GM13976 (cell line): ENCODE measurements around the gene C11orf87.

Experiments
- DNase-seq: peaks from one replicate; pipeline ENCODE4 v3.0.0; 2012; ENCODE audit warnings: low spot score
- in situ Hi-C: fragments of 300-500 bp; cut with MboI; formaldehyde crosslinking; loops from one replicate; pipeline ENCODE4 v1.12.0; 2022; ENCODE audit warnings: low sequenced_read_pairs, mixed read lengths, inconsistent platforms; ENCODE audit not compliant: unreplicated experiment
- TF ChIP-seq, protein P1 (sequence below): IDR thresholded peaks from 2 replicates; pipeline ENCODE4 v1.5.1; 2012; ENCODE audit warnings: borderline replicate concordance, mild to moderate bottlenecking; ENCODE audit not compliant: insufficient read depth; ENCODE audit errors: extremely low read depth, missing control alignments, control extremely low read depth

The C11orf87 gene

DNA sequence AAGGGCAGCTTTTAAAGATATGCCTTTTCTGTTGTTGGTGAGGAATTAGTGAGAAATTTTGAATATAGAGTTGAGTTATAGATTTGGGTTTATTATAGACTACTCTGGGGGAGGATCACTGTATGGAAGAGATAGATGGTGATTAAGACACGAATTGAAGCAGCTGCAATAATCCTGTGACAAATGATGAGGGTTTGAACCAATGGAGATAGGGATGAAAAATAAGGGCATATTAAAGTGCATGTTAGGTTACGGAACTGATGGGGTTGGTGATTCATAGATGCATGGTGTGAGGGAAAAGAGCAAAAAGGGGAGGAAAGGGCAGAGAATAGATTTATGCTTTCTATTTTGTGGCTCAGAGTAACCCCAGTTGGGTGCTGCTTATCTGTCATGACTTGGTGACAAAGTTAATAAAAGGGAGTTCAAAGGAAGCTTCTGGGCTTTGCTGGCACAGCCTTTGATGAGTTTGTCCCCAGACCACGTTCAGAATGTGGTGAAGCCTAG is 11.8 kb downstream of the C11orf87 start:
- in situ Hi-C loops, result no loop called here
- TF ChIP-seq, protein P1, sequence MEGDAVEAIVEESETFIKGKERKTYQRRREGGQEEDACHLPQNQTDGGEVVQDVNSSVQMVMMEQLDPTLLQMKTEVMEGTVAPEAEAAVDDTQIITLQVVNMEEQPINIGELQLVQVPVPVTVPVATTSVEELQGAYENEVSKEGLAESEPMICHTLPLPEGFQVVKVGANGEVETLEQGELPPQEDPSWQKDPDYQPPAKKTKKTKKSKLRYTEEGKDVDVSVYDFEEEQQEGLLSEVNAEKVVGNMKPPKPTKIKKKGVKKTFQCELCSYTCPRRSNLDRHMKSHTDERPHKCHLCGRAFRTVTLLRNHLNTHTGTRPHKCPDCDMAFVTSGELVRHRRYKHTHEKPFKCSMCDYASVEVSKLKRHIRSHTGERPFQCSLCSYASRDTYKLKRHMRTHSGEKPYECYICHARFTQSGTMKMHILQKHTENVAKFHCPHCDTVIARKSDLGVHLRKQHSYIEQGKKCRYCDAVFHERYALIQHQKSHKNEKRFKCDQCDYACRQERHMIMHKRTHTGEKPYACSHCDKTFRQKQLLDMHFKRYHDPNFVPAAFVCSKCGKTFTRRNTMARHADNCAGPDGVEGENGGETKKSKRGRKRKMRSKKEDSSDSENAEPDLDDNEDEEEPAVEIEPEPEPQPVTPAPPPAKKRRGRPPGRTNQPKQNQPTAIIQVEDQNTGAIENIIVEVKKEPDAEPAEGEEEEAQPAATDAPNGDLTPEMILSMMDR, result no peak
- DNase-seq, result no peak

DNA sequence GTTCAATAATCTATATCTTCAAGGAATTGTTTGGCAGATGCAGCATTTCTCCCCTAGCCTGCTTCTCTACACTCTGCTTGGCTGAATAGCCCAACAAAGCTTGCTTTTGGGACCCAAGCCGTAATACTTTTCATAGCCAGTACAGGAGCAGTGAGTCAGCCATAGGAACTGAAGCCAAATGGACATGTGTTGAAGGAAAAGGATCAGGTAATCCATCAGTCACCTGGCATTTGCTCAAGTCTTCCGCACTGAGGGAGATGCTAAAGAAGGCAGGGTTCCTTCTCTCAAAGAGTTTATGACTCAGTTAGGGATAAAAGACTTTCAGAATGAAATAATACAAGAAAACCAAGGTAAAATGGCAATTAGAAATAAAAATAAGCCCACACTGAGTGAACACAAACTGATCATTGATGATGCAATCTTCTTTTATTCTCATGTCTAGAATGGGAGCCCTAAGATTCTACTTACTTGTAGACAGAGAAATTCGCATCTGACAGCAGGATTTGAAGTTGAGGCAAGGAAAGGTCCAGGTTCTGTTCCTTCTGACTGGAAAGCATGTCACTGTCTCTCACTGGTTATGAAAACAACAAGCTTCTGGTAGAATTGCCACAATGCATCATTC is 13.2 kb downstream of the C11orf87 start:
- DNase-seq, result no peak
- TF ChIP-seq, protein P1, result no peak
- in situ Hi-C loops, result no loop called here

DNA sequence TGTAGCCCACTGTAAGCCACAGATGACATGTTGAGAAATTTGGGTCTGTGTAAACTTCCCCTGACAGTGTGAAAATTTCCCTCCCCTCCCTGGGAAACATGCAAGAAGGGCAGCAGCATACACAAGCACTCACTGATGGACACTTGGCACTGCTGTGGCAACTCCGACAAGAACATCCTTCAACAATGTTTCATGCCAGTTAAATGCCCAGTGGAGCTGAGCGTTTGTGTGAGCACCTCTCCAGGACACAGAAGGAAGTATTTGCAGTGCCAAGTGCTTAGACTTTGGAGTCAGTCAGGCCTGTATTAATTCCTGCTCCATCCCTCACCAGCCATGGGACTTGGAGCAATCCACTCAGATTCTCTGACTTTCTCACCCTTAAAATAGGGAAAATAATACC is 17.7 kb downstream of the C11orf87 start:
- in situ Hi-C loops, result no loop called here
- TF ChIP-seq, protein P1, result no peak
- no peak for DNase-seq

DNA sequence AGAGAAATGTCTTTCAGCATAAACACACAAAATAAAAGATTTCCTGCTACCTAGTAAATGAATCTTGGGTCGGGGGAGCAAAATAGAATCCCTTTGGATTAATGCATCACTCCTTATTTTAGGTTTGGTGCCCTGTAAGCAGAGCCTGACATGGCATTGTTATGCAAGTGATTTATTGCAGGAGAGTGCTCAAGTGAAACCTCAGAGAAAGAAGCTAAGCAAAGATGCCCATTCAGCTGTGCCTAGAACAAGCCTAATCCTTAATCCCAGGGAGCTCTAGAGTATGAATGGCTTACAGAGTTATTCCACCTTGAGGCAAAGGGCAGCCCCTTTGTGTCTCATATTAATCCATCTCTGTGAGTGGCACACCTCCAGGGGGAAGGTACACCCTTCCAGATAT is 21.1 kb downstream of the C11orf87 start:
- TF ChIP-seq, protein P1, result no peak
- in situ Hi-C loops, result no loop called here
- no peak for DNase-seq

DNA sequence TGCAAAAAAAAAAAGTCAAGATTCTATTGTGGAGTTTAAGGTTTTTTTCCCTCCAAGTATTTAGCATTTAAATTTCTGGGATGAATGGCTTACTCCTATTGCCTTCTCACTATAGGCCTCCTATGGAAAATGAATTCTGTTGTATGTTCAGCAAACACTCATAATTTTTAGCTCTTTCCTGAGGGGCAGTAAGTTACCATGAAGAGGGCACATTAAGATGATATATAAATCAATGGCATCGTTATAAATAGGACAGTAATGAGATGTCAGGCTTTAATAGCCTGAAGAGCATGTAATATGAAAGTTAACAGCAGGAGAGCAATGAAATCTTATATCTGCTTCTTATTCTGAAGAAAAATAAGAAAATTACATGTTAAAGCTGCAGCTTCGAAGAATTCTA is 32.9 kb downstream of the C11orf87 start:
- in situ Hi-C loops, result no loop called here
- DNase-seq, result no peak
- TF ChIP-seq, protein P1, result no peak
